ENCODE measurements around the gene LONP2.

Gene LONP2

GRCh38 chr16:48244080-48244862 is at the start of gene LONP2:
TSS of gene LONP2 (plus strand) at chr16:48244300. CDS start at chr16:48244389, 89 bp downstream.
- DNase-seq (ENCODE audit: extremely low read depth in 1 of 2, low read depth in 1 of 2) = peak; percentile 87 to 88

- no peak for DNase-seq (ENCODE audit: extremely low read depth in 1 of 2, low read depth in 1 of 2)
Measured at GRCh38 chr16:48194828-48195556, 49.1 kb upstream of the LONP2 start.

DNA sequence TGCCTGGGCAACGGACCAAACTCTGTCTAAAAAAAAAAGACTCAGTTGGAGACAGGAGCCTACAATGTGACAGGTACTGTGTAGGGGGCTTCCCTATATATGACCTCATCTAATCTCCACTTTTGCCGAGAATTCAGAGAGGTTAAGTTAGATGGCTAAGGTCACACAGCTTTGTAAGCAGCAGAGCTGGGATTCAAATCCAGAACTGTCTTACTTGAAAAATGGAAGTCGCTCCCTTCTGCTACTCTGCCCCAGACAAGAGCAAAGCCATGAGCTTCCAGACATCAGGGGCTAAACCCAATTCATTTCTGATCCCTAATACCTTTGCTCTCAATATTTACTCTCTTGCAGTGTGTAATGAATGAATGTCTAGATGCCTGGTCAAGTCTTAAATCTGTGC is 46.8 kb upstream of the LONP2 start:
- no peak for DNase-seq (ENCODE audit: extremely low read depth in 1 of 2, low read depth in 1 of 2)

- DNase-seq (ENCODE audit: extremely low read depth in 1 of 2, low read depth in 1 of 2) = no peak
Measured at GRCh38 chr16:48201515-48202201, 42.4 kb upstream of the LONP2 start.

DNA sequence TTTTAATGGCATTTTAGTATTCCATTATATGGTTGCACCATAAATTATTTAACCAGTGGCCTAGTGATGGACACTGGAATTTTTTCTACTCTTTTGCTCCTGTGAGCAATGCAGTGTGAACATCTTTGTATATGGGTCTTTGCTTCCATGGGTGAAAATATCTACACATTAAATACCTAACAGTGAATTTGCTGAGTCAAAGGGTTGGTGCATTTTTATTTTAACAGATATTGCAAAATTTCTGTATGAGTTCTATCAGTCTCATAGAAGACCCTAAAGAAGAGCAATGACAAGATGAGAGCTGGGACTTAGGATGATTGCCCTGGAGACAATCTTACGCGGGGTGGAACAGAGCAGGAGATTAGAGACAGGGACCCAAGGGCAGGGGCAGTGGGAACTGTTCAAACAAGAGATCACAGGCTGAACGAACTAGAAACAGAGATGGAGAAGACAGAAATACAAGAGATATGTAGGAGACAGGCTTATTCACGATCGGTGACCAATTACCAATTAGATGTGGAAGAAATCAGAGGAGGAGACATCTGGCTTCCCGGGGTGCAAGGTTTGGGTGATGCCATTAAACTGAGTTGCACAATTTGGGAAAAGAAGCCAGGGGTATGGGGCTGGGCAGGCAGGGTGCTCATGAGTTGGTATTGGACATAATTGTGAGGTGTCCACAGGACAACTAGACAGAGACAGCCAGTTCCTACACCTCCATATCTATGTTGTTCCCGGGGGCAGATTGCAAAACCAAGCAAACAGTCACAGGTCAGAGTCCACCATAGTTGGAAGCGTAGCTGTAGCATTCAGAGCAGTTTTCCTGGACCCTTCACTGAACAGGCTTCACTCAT is 39.9 kb upstream of the LONP2 start:
- no peak for DNase-seq (ENCODE audit: extremely low read depth in 1 of 2, low read depth in 1 of 2)

- DNase-seq (ENCODE audit: extremely low read depth in 1 of 2, low read depth in 1 of 2) = no peak
Measured at GRCh38 chr16:48204825-48205151, 39.3 kb upstream of the LONP2 start.

GRCh38 chr16:48206594-48207242 is 37.4 kb upstream of the LONP2 start:
- DNase-seq (ENCODE audit: extremely low read depth in 1 of 2, low read depth in 1 of 2) = peak in 1 of 2 donors; percentile 2

GRCh38 chr16:48210747-48211146 is 33.4 kb upstream of the LONP2 start:
- no peak for DNase-seq (ENCODE audit: extremely low read depth in 1 of 2, low read depth in 1 of 2)

- DNase-seq (ENCODE audit: extremely low read depth in 1 of 2, low read depth in 1 of 2) = no peak
Measured at GRCh38 chr16:48212033-48212432, 32.1 kb upstream of the LONP2 start.

DNA sequence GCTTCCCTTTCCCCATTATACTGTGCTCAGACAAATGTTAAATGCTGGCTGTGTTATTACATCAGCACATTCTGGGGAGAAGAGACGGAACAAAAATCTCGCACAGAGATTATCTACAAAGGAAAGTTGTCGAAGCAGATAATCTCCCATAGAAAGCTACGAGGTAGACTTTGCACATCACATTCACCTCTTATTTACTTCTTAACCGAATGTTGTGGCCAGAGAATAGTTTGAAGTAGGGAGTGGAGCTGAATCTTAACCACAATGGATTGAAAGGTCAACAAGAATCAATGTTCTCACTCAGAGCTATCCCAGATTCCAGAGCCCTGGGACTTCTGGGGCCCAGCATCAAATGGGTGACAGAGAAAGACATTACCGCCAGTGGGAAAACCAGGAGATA is 28.4 kb upstream of the LONP2 start:
- DNase-seq (ENCODE audit: extremely low read depth in 1 of 2, low read depth in 1 of 2) = no peak

- no peak for DNase-seq (ENCODE audit: extremely low read depth in 1 of 2, low read depth in 1 of 2)
Measured at GRCh38 chr16:48217708-48218107, 26.4 kb upstream of the LONP2 start.

DNA sequence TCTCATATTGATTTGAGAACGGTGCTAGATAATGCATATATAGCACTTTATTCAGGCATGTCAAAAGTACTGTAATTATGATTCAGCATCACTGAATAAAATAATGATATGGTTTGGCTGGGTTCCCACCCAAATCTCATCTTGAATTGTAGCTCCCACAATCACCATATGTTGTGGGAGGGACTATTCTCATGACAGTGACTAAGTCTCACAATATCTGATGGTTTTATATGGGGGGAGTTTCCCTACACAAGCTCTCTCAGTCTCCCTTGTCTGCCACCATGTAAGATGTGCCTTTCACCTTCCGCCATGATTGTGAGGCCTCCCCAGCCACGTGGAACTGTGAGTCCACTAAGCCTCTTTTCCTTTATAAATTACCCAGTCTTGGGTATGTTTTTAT is 25.6 kb upstream of the LONP2 start:
- DNase-seq (ENCODE audit: extremely low read depth in 1 of 2, low read depth in 1 of 2) = no peak

DNA sequence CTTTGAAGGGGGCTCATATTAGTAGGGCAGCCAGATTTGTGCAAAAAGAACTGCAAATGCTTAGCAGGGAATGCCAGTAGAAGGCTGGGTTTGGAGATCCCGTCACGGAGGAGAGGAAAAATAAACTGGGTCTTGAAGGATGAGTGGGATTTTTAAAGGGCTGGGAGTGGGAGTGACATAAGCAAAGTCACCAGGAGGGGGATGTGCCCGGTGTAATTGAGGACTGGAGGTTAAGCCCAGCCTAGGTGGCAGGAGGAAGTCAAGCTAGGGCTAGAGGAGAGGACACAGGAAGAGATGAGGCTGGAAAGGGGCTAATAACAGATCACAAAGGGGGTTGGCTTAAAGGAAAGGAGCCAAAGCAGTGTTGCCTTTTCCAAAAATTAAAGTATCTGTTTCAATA is 23.2 kb upstream of the LONP2 start:
- no peak for DNase-seq (ENCODE audit: extremely low read depth in 1 of 2, low read depth in 1 of 2)

DNA sequence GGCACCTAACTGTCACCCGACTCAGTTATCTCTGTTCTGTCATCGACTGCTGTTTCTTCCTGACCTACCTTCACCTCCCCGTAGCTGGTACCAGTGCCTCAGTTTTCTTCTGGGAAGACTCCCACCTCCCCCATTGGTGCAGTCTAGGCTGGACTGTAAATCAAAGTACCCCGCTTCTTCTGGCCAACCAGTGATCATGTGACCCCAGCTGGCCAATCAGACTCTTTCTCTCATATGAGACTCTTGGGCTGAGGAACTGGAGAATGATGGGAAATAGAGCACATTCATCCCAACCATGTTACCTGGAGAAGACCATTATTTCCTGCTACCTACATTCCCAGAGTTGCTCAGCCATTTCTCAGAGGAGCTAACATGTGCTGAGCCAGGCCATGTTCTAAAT is 20.6 kb upstream of the LONP2 start:
- DNase-seq (ENCODE audit: extremely low read depth in 1 of 2, low read depth in 1 of 2) = no peak

GRCh38 chr16:48225456-48225855 is 18.6 kb upstream of the LONP2 start:
- no peak for DNase-seq (ENCODE audit: extremely low read depth in 1 of 2, low read depth in 1 of 2)

- DNase-seq (ENCODE audit: extremely low read depth in 1 of 2, low read depth in 1 of 2) = peak in 1 of 2 donors; percentile 32
Measured at GRCh38 chr16:48231727-48232492, 12.2 kb upstream of the LONP2 start.

DNA sequence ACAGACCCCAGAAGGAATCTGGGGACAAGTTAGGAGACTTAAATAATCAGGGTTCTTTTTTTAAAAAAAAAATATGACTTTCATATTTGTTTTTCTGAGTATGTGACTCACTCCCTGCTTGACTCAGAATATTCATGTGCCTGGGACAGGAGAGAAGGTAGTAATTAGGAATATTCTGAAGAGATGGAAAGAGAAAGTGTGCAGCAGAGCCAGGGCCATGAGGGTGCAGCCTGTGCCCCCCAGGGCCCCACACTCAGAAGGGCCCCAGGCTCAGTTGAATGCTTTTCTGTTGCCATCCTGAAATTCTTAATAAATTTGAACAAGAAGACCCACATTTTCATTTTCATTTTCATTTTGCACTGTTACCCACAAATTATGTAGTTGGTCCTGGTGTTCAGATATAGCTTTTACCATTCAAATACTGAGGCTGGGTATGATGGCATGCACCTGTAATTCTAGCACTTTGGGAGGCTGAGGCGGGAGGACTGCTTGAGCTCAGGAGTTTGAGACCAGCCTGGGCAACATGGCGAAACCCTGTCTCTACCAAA is 11.5 kb upstream of the LONP2 start:
- no peak for DNase-seq (ENCODE audit: extremely low read depth in 1 of 2, low read depth in 1 of 2)

DNA sequence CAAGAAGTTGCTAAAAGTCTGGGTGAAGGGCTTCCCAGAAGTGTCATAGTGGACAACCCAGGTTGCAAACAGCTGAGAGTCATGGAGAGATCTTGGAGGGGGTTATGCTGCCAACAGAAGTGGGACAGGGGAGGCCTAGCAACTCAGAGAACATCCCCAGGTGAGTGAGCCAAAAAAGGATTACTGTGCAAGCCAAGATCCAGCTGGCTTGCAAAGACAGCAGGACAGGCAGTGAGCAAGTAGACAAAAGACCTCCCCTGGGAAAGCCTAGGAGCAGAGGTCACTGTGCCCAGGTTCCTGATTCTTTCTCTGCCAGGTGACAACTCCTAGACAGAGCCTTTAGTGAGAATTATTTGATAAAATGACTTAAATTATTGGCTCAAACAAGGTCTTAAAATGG is 9.5 kb upstream of the LONP2 start:
- no peak for DNase-seq (ENCODE audit: extremely low read depth in 1 of 2, low read depth in 1 of 2)

- DNase-seq (ENCODE audit: extremely low read depth in 1 of 2, low read depth in 1 of 2) = no peak
Measured at GRCh38 chr16:48235058-48235555, 9.0 kb upstream of the LONP2 start.
